NCI-H1417 treated with DMSO at 0.1 percent for 48 hours (cell line): ENCODE measurements around the gene TRAPPC6A.

Experiments
- DNase-seq: peaks from one replicate; lab custom pipeline; 2025; lab: John Stamatoyannopoulos, UW

The TRAPPC6A gene

GRCh38 chr19:45149129-45149528, 28.9 kb downstream of the TRAPPC6A start:
- DNase-seq = no peak

GRCh38 chr19:45147835-45148676, 30.0 kb downstream of the TRAPPC6A start:
- DNase-seq = no peak

GRCh38 chr19:45146741-45147205, 31.3 kb downstream of the TRAPPC6A start:
- no peak for DNase-seq

GRCh38 chr19:45146251-45146650, 31.8 kb downstream of the TRAPPC6A start:
- no peak for DNase-seq

- no peak for DNase-seq
These were observed 32.5 kb downstream of the TRAPPC6A start for GRCh38 chr19:45145270-45146189.

- no peak for DNase-seq
These were observed 33.4 kb downstream of the TRAPPC6A start for GRCh38 chr19:45144431-45145269.

GRCh38 chr19:45142726-45143110, 35.3 kb downstream of the TRAPPC6A start:
- DNase-seq = no peak

- no peak for DNase-seq
These were observed 35.9 kb downstream of the TRAPPC6A start for GRCh38 chr19:45142016-45142725.

GRCh38 chr19:45141203-45141900, 36.7 kb downstream of the TRAPPC6A start:
- DNase-seq = no peak

GRCh38 chr19:45140533-45140932, 37.5 kb downstream of the TRAPPC6A start:
- no peak for DNase-seq

- no peak for DNase-seq
These were observed 37.9 kb downstream of the TRAPPC6A start for GRCh38 chr19:45140144-45140503.

GRCh38 chr19:45139286-45140143, 38.5 kb downstream of the TRAPPC6A start:
- DNase-seq = no peak

GRCh38 chr19:45138303-45138751, 39.7 kb downstream of the TRAPPC6A start:
- DNase-seq = no peak

- DNase-seq = no peak
These were observed 40.8 kb downstream of the TRAPPC6A start for GRCh38 chr19:45137179-45137761.

GRCh38 chr19:45136507-45137178, 41.4 kb downstream of the TRAPPC6A start:
- no peak for DNase-seq

GRCh38 chr19:45135176-45135885, 42.7 kb downstream of the TRAPPC6A start:
- DNase-seq = no peak

- no peak for DNase-seq
These were observed 44.4 kb downstream of the TRAPPC6A start for GRCh38 chr19:45133661-45134060.
